Esophagus mucosa (tissue), 1 donor: ENCODE results near the gene RASGRP2. TPM values are rescaled to one million over a fixed set of nuclear protein-coding genes. Genes with fewer than 3 reads are reported as not detected.

ENCODE experiments used
- ATAC-seq: fragments of 200-7000 bp; cut with Tn5 transposase; one replicate; pipeline ENCODE4 v1.9.1; 2020
- total RNA-seq: library from RNA; stranded (reverse); gene quantifications from one replicate; pipeline ENCODE4 v1.2.4, GENCODE V29; 2023
- donor health status: DM: yes; HTN: yes; CAD: no.

Gene RASGRP2
- total RNA-seq, 1 donor from 2014 or later = 1.1 TPM

DNA sequence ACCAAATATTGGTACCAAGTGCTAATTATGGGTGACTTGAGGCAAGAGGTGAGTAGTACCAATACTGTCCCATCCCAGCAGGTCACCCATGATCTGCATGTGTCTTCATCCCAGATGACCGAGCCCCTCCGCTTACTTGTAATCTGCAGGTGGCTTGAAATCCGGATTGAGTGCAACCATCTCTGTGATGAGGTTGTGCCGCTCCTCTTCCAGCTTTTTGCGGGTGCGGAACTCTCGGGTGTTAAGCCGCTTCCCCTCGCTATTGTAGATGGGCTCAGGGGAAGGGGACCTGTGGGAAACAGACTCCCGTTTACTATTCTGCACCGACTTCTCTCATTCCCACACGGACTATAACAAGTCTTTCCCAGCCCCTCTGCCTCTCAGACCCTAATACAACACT, 26.2 kb upstream of the RASGRP2 start:
- ATAC-seq = no peak

DNA sequence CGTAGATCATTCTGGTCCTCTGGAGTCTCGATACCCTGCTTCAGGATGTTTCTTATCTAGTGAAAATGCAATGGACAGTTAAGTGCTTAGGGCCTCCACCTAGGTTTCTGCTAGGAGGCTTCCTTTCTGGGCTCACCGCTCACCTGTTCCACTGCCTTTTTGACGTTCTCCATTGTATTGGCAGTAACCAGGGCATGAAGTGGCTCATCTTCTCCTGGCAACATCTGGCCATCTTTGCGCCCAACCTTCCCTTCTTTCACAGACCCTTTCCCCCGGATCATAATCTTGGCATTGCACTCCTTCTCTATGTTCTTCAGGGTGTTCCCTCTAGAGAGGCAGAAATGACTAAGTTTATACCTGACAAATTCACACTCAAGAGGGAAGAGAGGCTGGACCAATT, 25.3 kb upstream of the RASGRP2 start:
- no peak for ATAC-seq

DNA sequence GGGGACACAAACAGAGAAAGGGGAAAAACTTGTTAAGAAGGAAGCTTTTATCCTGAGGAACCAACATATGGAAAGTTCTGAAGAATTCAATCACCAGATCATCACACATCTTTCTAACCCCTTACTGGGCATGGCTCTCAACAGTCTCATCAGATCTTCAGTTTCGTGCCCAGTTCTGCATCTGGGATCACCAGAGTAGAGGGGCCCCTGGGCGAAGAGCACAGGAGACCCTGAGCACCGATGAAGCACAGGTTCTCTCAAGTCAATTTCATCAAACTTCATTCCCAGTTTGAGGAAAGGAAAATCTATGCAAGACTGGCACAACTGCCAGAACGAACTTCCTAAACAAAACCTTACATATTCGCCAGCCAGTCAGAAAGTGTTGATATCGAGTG, 24.4 kb upstream of the RASGRP2 start:
- no peak for ATAC-seq

DNA sequence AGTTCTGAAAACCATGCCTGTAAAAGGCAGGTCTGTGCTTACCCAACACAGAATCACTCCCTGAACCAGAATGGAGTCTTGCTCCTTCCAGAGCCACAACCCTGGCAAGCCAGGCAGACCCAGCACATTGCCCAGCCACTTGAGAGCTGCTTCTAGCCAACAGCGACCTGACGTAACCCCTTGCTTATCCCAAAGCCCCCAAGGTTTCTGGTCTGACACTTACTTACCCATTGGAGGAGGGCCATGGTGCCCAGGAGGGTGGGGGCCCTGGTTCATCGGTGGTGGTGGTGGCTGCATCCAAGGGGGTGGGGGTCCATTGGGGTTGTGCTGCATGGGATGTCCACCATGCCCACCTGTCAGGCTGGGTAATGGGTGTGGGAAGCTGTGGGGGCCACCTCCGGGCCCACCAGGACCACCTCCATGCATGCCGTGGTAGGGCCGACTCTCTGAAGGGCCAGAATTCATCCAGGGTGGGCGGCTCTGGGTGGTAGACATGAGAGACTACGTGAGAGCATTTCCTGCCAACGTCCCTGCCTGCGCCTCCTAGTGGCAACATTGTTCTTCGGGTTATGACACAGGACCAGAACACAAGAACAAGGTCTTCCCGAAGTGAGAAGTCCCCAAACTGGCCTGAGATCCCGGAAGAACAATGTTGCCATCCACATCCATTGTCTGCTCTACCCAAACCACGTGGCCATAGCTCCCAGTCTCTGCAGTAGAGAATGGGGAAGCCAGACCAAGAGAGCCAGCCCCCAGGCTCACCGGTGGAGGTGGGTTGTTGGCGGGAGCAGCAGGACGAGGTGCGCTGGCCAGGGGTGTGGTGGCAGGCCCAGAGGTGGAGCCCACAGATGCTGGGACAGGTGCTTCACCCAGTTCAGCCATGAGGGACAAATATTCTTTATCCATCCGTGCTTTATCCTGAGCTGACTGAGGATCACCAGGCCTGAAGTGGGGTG, 23.7 kb upstream of the RASGRP2 start:
- ATAC-seq = peak; percentile 36

- no peak for ATAC-seq
Measured at GRCh38 chr11:64766881-64767280, 22.9 kb upstream of the RASGRP2 start.

DNA sequence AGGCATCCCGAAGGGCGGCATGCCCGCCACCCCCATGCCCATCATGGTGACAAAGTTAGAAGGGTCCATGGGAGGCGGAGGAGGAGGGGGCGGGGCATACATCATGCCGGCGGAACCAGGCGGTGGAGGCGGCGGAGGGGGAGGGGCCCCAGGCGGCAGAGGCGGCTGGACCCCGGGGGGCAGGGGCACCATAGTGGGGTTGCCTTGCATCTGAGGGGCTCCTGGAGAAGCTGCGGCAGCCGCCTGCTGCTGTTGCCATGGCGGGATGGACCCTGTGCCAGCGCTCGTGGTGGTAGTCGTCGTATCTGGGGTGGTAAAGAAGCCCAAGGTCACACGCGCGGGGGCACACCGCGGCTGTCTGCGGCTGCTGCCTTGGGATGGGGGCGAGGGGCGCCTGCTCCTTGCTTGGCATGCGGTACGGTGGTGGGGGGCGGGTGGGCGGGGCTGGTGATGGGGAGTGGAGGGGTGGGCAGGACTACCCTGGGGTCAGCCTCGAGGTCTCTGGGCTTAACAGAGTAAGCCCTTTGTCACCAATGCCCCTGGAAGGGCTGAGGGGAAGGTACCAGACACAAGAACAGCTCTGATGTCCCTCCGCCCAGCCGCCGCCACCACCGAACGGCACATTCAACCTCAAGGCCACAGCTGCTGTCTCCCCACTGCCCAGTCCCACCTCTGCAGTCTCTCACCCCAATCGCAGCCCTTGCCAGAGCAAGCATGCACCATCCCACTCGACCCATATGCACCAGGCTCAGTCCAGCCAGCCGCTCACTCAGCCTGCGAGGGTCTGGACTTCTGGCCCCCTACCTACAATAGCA, 22.1 kb upstream of the RASGRP2 start:
- no peak for ATAC-seq

- no peak for ATAC-seq
Measured at GRCh38 chr11:64765291-64765850, 21.4 kb upstream of the RASGRP2 start.

DNA sequence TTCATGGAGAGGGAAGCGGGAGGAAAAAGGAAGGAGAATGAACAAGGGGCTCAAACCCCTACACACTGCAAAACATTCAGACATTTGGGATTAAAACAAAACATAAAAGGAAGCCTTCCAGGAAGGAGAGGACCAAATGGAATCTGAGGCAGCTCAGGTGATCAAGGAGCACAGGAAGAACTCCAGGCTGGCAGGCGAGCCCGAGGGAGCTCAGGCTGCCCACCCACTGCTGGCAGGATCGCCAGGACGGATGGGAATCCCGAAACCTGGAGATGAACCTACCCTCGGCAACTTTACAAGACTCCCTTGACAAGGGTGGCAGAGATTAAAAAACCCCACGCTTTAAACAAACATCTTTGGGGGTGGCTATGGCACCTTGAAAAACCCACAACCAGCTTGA, 20.8 kb upstream of the RASGRP2 start:
- no peak for ATAC-seq

GRCh38 chr11:64764040-64764611, 20.2 kb upstream of the RASGRP2 start:
- ATAC-seq = no peak

DNA sequence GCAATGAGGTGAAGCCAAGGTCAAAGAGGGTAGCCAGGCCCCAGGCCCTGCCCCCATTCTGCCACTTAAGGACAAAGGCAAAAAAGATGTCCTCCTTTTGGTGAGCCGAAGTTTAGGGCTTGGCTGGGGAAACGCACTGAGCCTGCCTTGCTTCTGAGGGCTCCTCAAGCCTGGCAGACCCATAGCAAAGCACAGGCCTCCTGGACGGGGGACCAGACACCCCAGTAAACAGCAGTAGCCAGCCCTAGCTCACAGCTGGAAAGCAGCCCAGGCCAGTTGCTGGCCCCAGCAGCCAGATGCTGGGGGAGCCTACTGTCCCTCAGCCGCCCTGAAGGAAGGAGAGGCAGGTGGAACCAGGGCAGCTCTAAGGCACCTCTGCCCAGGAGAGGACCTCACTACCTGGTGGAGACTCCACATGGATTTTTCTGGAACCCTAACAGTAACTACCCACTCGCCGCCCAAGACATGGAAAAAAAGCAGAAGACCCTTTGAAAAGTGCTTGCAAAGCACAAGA, 19.6 kb upstream of the RASGRP2 start:
- no peak for ATAC-seq

DNA sequence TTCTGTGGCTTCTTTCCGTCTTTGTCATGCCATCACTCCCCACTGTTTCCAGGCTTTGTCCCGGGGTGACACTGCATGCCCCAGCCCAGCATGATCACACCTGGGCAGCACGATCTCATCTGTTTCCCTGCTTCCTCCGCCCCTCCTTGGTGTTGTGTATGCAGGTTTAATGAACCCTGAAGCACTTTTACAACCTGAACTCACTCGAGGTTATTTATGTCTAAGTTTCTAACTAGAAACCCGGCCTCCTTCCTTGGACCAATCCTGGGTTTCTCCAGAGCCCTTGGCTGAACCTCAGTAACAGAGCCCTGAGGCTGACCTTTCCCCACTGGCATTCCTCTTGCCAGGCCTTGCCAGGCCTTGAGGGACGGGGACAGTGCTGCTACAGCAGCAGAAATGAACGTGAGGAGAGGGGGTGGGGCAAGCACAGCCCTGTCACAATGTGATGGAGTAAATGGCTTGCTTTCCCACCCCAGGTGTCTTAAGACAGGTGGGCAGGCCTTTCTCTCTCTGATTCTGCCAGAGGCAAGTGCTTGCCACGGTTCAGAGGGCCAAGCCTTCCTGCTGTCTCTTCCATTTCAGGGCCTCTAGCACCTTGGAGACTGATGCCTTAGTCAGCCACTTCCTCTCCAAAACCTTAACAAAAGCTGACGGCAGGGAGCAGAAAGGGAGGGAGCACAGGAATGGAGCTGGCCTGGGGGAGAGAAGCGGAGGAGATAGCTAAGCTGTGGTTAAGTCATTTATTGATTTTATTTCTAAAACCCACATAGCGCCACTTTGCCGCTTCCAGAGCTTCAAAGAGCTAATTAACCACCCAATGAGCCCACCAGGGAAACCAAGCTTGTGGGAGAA, 19.0 kb upstream of the RASGRP2 start:
- peak; percentile 22 for ATAC-seq

DNA sequence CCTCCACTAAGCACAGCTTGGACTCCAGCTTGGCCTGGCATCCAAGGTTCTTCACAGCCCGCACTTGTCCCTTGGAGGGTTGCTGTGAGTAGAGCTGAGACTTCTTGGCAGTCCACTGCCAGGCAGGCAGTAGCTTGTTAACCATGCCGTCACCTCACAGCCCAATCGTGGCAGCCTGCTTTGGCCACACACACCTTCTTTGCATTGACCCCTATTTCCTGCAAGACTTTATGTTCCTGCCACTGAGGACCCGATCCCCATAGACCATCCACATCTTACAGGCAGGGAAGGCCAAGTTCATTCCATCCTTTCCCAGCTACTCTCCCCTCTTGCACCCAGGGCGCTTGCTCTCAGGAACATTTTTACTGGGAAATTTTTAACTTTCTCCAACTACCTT, 18.3 kb upstream of the RASGRP2 start:
- ATAC-seq = peak; percentile 39

DNA sequence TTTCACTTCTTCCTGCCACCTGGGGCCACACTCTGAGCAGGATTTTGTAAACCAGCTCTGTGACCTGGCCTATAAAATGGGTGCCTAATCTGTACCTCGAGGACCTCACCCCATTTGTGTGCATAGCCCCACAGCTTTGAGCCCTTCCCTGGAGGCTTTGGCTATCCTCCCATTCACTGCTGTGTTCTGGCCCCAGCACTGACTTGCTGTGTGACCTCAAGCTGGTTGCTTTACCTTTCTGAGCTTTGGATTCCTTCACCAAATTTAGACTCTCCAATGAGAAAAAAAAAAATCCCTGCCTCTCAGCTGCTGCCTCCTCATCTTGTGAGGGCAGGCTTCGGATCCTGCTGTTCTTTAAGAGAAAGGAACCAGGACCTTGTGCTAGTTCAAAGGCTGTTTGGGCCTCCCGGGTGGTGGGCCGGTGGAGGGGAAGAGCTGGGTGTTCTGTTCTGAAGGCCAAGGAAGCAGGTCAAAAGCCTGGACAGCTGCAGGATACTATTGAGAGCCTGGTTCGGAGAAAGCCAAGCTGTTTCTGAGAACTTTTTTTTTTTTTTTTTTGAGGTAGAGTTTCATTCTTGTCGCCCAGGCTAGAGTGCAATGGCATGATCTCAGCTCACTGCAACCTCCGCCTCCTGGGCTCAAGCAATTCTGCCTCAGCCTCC, 16.9 kb upstream of the RASGRP2 start:
- no peak for ATAC-seq

DNA sequence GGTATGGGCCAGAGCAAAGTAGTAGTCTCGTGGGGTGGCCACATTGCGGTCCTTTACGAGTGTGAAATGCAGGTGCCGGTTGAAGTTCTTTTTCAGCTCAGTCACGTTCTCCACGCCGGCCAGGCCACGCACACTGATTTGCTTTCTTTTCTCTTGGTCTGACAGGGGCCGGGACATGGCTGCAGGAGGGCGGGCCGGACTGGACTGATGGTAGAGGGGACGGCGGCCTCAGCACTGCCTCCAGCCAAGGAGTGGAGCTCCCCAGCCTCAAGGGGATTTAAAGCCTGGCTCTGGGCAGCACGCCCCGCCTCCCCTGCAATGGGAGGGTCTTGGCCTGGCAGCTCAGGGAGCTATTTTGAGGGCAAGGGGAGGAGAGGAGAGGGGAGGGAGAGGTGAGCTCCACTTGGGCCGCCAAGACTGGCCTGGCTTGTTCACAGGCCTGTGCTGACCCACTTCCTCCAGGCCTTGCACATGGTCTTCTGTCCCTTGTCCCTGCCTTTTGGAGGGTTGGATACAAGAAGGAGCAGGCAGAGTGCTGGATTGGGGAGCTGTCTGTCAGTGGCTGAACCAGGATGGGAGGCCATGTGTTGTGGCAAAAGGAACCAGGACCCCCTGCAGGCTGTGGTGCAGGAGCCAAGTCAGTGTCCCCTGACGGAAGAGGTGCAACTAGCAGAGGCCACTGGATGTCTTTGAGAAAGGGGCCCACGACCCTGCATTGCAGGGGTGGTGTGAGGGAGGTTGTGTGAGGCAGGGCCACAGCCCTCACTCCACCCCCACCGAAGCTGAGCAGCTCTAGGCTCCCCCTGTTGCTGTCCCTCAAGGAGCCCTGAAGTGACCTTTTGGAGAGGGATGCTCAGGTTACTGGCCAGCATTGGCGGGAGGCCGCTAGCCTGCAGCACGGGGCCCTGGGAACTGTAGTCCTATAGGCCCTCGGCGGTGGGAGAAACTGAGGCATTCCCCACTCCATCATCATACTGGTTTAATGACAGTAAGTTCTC, 16.1 kb upstream of the RASGRP2 start, which contains the start of gene PYGM:
PYGM (minus strand) TSS at position 253 of the 998 bp plus-strand sequence; CDS start at position 177, 76 bp downstream.
- ATAC-seq = peak; percentile 5

GRCh38 chr11:64759131-64759721, 15.3 kb upstream of the RASGRP2 start:
- ATAC-seq = no peak

GRCh38 chr11:64758330-64759079, 14.6 kb upstream of the RASGRP2 start:
- no peak for ATAC-seq

DNA sequence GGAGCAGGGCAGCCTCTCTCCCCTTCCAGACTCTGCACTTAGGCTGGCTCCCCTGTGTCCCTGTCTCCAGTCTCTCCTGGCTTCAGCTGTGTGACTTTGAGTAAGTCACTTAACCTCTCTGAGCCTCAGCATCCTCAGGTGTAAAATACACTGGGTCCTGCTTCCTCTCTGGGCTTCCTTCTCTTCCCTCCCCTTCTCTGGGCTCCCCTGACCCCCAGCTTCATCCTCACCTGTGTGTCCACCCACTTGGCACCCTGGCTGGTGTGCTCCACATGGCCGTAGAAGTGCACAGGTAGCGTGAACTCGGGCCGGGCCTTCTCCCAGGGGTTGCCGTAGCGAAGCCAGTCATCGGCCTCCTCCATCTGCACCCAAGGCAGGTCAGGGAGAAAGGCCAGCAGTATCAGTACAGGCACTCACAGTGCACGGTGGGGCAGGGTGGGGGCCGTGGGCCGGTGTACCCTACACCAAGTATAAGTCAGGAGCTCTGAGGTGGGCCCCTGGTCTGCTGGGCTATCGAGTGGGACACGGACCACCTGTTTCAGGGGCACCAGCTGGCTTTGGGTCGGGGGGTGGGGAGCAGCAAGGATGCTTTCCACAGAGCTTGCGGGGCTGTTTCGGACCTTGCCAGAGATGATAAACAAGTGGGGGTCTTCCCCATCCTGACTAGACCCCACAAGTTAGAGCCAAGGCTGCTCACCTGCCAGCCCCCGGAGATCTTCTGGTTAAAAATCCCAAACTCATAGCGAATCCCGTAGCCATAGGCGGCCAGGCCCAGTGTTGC, 13.8 kb upstream of the RASGRP2 start:
- ATAC-seq = no peak
